Measurements from ENCODE around the gene MTO1.

- TF ChIP-seq CTCF (IDR thresholded peaks at IDR 0.05 in 4 of 5, conservative IDR thresholded peaks at IDR 0.05 in 1 of 5) (no peak), POLR2A (IDR thresholded peaks at IDR 0.05) (no peak)
These were observed 44.7 kb downstream of the MTO1 start for GRCh38 chr6:73506246-73506645.
